T-cell (primary cell): ENCODE measurements around the gene RNF111. TPM values are rescaled to one million over a fixed set of nuclear protein-coding genes. Genes with fewer than 3 reads are reported as not detected.
A peak's percentile ranks its signal among the peaks of the same experiment; 100 is the strongest.

ENCODE experiments used
- ATAC-seq, 4 experiments: fragments of 200-7000 bp in 3 of 4; fragments of 150-1000 bp in 1 of 4; cut with Tn5 transposase; replicated peaks in 1 of 4; 1 replicate in 3 of 4; 2 replicates in 1 of 4; pipeline ENCODE4 v1.10.0; 2021; ENCODE audit warnings: moderate library complexity in 3 of 4, mild to moderate bottlenecking in 2 of 4, moderate number of reproducible peaks in 1 of 4
- CTCF ChIA-PET, 2 donors: fragments of 300-600 bp; sonication (Branson Sonifier 250); formaldehyde crosslinking; loops; one replicate each; lab custom pipeline; 2022; ENCODE audit warnings: antibody characterized with exemption in 2 of 2; lab: Charles Lee
- POLR2A ChIA-PET, 2 donors: fragments of 300-600 bp; sonication (Branson Sonifier 250); formaldehyde crosslinking; loops; one replicate each; lab custom pipeline; 2022; ENCODE audit warnings: antibody characterized with exemption in 2 of 2; lab: Charles Lee
- DNase-seq, 35 experiments: peaks; one replicate each; pipeline versions ENCODE4 v3.0.0 to v3.0.0-alpha.2; 2013 to 2023
- H3K27ac ChIP-seq: one replicate; pipeline ENCODE4 v1.5.1; 2013; ENCODE audit warnings: low read length
- H3K27me3 ChIP-seq, 2 experiments: replicated peaks in 1 of 2; 1 replicate in 1 of 2; 2 replicates in 1 of 2; pipeline versions ENCODE4 v1.6.1 to v1.7.0; 2013; ENCODE audit warnings: low read length in 1 of 2, mixed read lengths in 1 of 2; ENCODE audit not compliant: control insufficient read depth in 2 of 2, insufficient read depth in 2 of 2; ENCODE audit errors: extremely low read depth in 1 of 2
- H3K36me3 ChIP-seq, 2 donors: 1 replicate in 1 of 2; 2 replicates in 1 of 2; pipeline versions ENCODE4 v1.6.1 to v1.7.0; 2013; ENCODE audit warnings: low read length in 1 of 2; ENCODE audit not compliant: control insufficient read depth in 2 of 2, insufficient read depth in 1 of 2; ENCODE audit errors: extremely low read depth in 1 of 2
- H3K4me1 ChIP-seq, 2 experiments: 1 replicate in 1 of 2; 2 replicates in 1 of 2; pipeline versions ENCODE4 v1.6.1 to v1.7.0; 2013; ENCODE audit warnings: low read length in 2 of 2, mixed read lengths in 1 of 2; ENCODE audit not compliant: insufficient read depth in 2 of 2, control insufficient read depth in 1 of 2; ENCODE audit errors: extremely low read depth in 1 of 2
- H3K4me3 ChIP-seq, 2 donors: 1 replicate in 1 of 2; 2 replicates in 1 of 2; pipeline versions ENCODE4 v1.5.1 to v1.7.0; 2013; ENCODE audit warnings: mild to moderate bottlenecking in 2 of 2, low read length in 1 of 2, moderate library complexity in 1 of 2; ENCODE audit not compliant: control insufficient read depth in 1 of 2; ENCODE audit errors: extremely low read depth in 1 of 2
- H3K9me3 ChIP-seq: 2 replicates; pipeline ENCODE4 v1.7.0; 2013
- H3K27ac Mint-ChIP-seq, 2 donors: one replicate each; pipeline ENCODE4 v1.8.0; 2020 to 2021; ENCODE audit warnings: mild to moderate bottlenecking in 2 of 2, mixed read lengths in 2 of 2
- H3K27me3 Mint-ChIP-seq, 2 donors: one replicate each; pipeline ENCODE4 v1.8.0; 2021 to 2022; ENCODE audit warnings: mixed read lengths in 2 of 2
- H3K36me3 Mint-ChIP-seq: one replicate; pipeline ENCODE4 v1.8.0; 2021; ENCODE audit warnings: mixed read lengths
- H3K4me1 Mint-ChIP-seq, 3 donors: one replicate each; pipeline ENCODE4 v1.8.0; 2020 to 2022; ENCODE audit warnings: mixed read lengths in 3 of 3, mild to moderate bottlenecking in 1 of 3
- H3K4me3 Mint-ChIP-seq, 3 donors: one replicate each; pipeline ENCODE4 v1.8.0; 2020 to 2022; ENCODE audit warnings: mild to moderate bottlenecking in 3 of 3, mixed read lengths in 3 of 3, moderate library complexity in 3 of 3
- H3K9me3 Mint-ChIP-seq, 3 donors: one replicate each; pipeline ENCODE4 v1.8.0; 2020 to 2022; ENCODE audit warnings: mixed read lengths in 3 of 3
- WGBS: methylation state at CpG from one replicate; pipeline ENCODE4 v1.1.5; 2013; ENCODE audit warnings: missing lambda C conversion rate; ENCODE audit not compliant: insufficient coverage; 5-methylcytosine and 5-hydroxymethylcytosine counted together
- total RNA-seq, 35 experiments: library from RNA in 6 of 35; stranded (reverse) in 6 of 35; fragments of 120-200 nt in 1 of 35; gene quantifications; one replicate each; pipeline versions ENCODE4 v1.2.1 to v1.2.4 and lab custom pipeline; 2013 to 2026

Gene RNF111
- total RNA-seq, 5 donors from 2014 or later (not counting 1 experiment from before 2014, with no cell fraction given): 45.8 to 57.3 (median 54.3) TPM

- Mint-ChIP-seq H3K36me3 (peaks cover 7% of the 10 kb centered on the region), H3K9me3 (peaks cover 4 to 10% (median 7%) of the 10 kb centered on the region in 3 donors), H3K4me1 (no peaks in the 10 kb centered on the region), H3K27ac (no peak overlapping the region), H3K27me3 (no peaks in the 10 kb centered on the region), H3K4me3 (no peak overlapping the region)
- Histone ChIP-seq H3K27ac (no peak overlapping the region), H3K4me3 (no peak overlapping the region), H3K36me3 (no peaks in the 10 kb centered on the region), H3K9me3 (no peaks in the 10 kb centered on the region), H3K27me3 (no peaks in the 10 kb centered on the region), H3K4me1 (no peaks in the 10 kb centered on the region)
- CTCF ChIA-PET: no interaction called here
- no peak for ATAC-seq
- no peak for DNase-seq
- WGBS: 100% methylated on average over 1 of the region's 3 CpGs
- POLR2A ChIA-PET: no interaction called here
Measured at GRCh38 chr15:59131969-59132562, 144.6 kb downstream of the RNF111 start.

- no peaks in the 10 kb centered on the region for H3K27me3 Mint-ChIP-seq
- no peak overlapping the region for H3K27ac Mint-ChIP-seq
- no peaks in the 10 kb centered on the region for H3K9me3 ChIP-seq
- H3K36me3 ChIP-seq: no peaks in the 10 kb centered on the region
- no peak overlapping the region for H3K4me3 Mint-ChIP-seq
- DNase-seq (no peak), ATAC-seq (no peak)
- H3K27me3 ChIP-seq: no peaks in the 10 kb centered on the region
- H3K27ac ChIP-seq: no peak overlapping the region
- H3K4me1 ChIP-seq: peaks cover 0 to 3% of the 10 kb centered on the region in 2 experiments
- peaks cover 5% of the 10 kb centered on the region for H3K36me3 Mint-ChIP-seq
- WGBS: 100% methylated on average over 4 of the region's 6 CpGs
- CTCF ChIA-PET: no interaction called here
- H3K4me1 Mint-ChIP-seq: peaks cover 6 to 8% (median 7%) of the 10 kb centered on the region in 3 donors
- POLR2A ChIA-PET: no interaction called here
- H3K9me3 Mint-ChIP-seq: peaks cover 4 to 10% (median 7%) of the 10 kb centered on the region in 3 donors
- H3K4me3 ChIP-seq: no peak overlapping the region
Measured at GRCh38 chr15:59133929-59134427, 146.5 kb downstream of the RNF111 start.

GRCh38 chr15:59137566-59137965 is 150.1 kb downstream of the RNF111 start:
- 100% methylated on average over 1 of the region's 2 CpGs for WGBS
- Mint-ChIP-seq H3K4me1 (peaks cover 6 to 14% (median 7%) of the 10 kb centered on the region in 3 donors), H3K9me3 (no peaks in the 10 kb centered on the region), H3K4me3 (no peak overlapping the region), H3K27me3 (no peaks in the 10 kb centered on the region), H3K36me3 (no peaks in the 10 kb centered on the region), H3K27ac (no peak overlapping the region)
- Histone ChIP-seq H3K4me3 (no peak overlapping the region), H3K27me3 (no peaks in the 10 kb centered on the region), H3K36me3 (no peaks in the 10 kb centered on the region), H3K27ac (no peak overlapping the region), H3K4me1 (peaks cover 0 to 7% of the 10 kb centered on the region in 2 experiments), H3K9me3 (no peaks in the 10 kb centered on the region)
- DNase-seq (no peak), ATAC-seq (no peak)
- POLR2A ChIA-PET: no interaction called here
- CTCF ChIA-PET: interaction anchor here in 1 of 2 donors (0.7 kb wide), 1 partner anchor 154 kb away, joined by 3 read pairs; no protein-coding TSS in a partner anchor

- Mint-ChIP-seq H3K9me3 (no peaks in the 10 kb centered on the region), H3K27me3 (no peaks in the 10 kb centered on the region), H3K27ac (no peak overlapping the region), H3K36me3 (no peaks in the 10 kb centered on the region), H3K4me1 (peaks cover 6 to 14% (median 7%) of the 10 kb centered on the region in 3 donors), H3K4me3 (no peak overlapping the region)
- H3K9me3 ChIP-seq: no peaks in the 10 kb centered on the region
- no peaks in the 10 kb centered on the region for H3K27me3 ChIP-seq
- 63% methylated on average over 3 of the region's 7 CpGs for WGBS
- ChIA-PET CTCF (interaction anchor here (0.6 to 0.7 kb wide), 2 partner anchors 155 to 479 kb away, joined by 3 read pairs; no protein-coding TSS in a partner anchor), POLR2A (no interaction called here)
- H3K4me1 ChIP-seq: peaks cover 0 to 7% of the 10 kb centered on the region in 2 experiments
- no peaks in the 10 kb centered on the region for H3K36me3 ChIP-seq
- H3K27ac ChIP-seq: no peak overlapping the region
- DNase-seq: peak; percentile 18 to 68 (median 45)
- ATAC-seq: peak; percentile 73 to 87 (median 82)
- no peak overlapping the region for H3K4me3 ChIP-seq
Measured at GRCh38 chr15:59138243-59138642, 150.8 kb downstream of the RNF111 start.

- H3K27me3 ChIP-seq: no peaks in the 10 kb centered on the region
- peaks cover 6 to 14% (median 7%) of the 10 kb centered on the region in 3 donors for H3K4me1 Mint-ChIP-seq
- no peak overlapping the region for H3K4me3 Mint-ChIP-seq
- no peaks in the 10 kb centered on the region for H3K9me3 ChIP-seq
- no peaks in the 10 kb centered on the region for H3K36me3 Mint-ChIP-seq
- ATAC-seq (no peak), DNase-seq (no peak)
- POLR2A ChIA-PET: no interaction called here
- H3K36me3 ChIP-seq: no peaks in the 10 kb centered on the region
- H3K27me3 Mint-ChIP-seq: no peaks in the 10 kb centered on the region
- no peak overlapping the region for H3K4me3 ChIP-seq
- CTCF ChIA-PET: no interaction called here
- H3K9me3 Mint-ChIP-seq: no peaks in the 10 kb centered on the region
- peaks cover 0 to 7% of the 10 kb centered on the region in 2 experiments for H3K4me1 ChIP-seq
- WGBS: 97% methylated on average over 3 of the region's 9 CpGs
- H3K27ac Mint-ChIP-seq: no peak overlapping the region
- no peak overlapping the region for H3K27ac ChIP-seq
Measured at GRCh38 chr15:59140422-59141226, 153.2 kb downstream of the RNF111 start.

GRCh38 chr15:59143281-59143680 is 155.8 kb downstream of the RNF111 start:
- no peaks in the 10 kb centered on the region for H3K27me3 Mint-ChIP-seq
- H3K36me3 Mint-ChIP-seq: no peaks in the 10 kb centered on the region
- peaks cover 0 to 5% (median 0%) of the 10 kb centered on the region in 3 donors for H3K4me1 Mint-ChIP-seq
- POLR2A ChIA-PET: no interaction called here
- 89% methylated on average over 5 of the region's 5 CpGs for WGBS
- Histone ChIP-seq H3K9me3 (no peaks in the 10 kb centered on the region), H3K4me3 (no peak overlapping the region), H3K4me1 (peaks cover 0 to 4% of the 10 kb centered on the region in 2 experiments), H3K27me3 (no peaks in the 10 kb centered on the region), H3K27ac (no peak overlapping the region), H3K36me3 (no peaks in the 10 kb centered on the region)
- ATAC-seq (no peak), DNase-seq (no peak)
- no peak overlapping the region for H3K27ac Mint-ChIP-seq
- H3K4me3 Mint-ChIP-seq: no peak overlapping the region
- CTCF ChIA-PET: interaction anchor here in 1 of 2 donors (0.6 kb wide), 1 partner anchor 81 kb away, joined by 4 read pairs; no protein-coding TSS in a partner anchor
- no peaks in the 10 kb centered on the region for H3K9me3 Mint-ChIP-seq
